ENCODE data around the gene PDE2A.

PDE2A gene

GRCh38 chr11:72655014-72655413, 19.2 kb downstream of the PDE2A start:
- DNase-seq, result no peak

DNA sequence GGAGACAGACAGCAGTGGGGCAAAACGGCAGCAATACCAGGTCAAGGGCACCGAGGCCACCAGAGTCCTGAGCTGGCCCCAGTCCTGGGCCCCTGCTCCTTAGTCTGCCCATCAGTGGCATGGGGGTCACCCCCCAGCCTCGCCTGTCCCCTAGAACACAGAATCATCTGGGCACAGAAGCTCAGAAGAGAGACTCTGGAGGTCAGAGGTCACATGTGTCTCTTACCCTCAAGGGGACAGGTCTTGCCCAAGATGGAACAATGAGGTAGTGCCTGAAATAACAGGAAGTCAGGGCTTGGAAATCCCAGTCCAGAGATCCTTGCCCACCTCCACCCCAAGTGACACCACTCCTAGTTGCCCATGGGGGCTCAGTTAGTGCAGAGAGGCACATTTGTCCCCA, 20.6 kb downstream of the PDE2A start:
- no peak for DNase-seq

DNA sequence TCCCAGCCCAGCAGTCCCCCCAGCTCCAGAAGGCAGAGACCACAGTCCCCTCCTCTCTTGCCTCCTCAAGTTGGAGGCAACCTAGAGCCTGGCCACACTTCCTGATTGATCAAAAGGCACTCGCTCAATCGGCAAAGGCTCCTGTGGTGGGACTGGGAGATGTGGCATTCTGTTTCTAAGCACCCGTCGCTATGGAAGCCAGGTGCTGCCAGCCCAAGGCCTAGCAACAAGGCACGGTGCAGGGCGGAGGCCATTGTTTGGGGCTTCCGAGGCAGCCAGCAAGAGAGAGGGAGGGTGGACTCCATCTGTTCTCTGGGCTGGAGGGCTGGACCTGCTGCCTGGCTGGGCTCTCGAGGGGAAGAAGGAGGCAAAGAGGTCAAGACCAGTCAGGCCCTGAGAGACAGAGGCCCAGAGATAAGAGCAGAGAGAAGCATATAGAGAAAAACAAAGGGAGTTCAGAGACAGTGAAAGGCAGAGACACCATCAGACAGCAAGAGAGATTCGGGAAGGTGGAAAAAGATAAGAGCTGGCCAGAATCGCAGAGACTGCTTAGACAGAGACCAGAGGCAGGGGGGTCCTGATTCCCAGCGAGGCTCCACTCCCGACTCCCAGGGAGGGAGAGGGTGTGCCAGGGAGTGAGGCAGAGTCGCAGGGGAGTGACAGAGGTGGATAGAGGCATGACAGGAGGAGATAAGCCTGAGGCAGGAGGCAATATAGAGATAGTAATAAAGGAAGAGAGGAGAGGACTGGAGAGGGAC, 21.2 kb downstream of the PDE2A start:
- no peak for DNase-seq

GRCh38 chr11:72652133-72652532, 22.1 kb downstream of the PDE2A start:
- DNase-seq, result no peak

- no peak for DNase-seq
These were observed 24.8 kb downstream of the PDE2A start for GRCh38 chr11:72649215-72649976.

GRCh38 chr11:72648384-72649136, 25.7 kb downstream of the PDE2A start:
- no peak for DNase-seq

- DNase-seq, result no peak
These were observed 26.3 kb downstream of the PDE2A start for GRCh38 chr11:72647882-72648281.

- no peak for DNase-seq
These were observed 27.8 kb downstream of the PDE2A start for GRCh38 chr11:72646472-72646871.

- DNase-seq, result no peak
These were observed 28.2 kb downstream of the PDE2A start for GRCh38 chr11:72646024-72646423.

DNA sequence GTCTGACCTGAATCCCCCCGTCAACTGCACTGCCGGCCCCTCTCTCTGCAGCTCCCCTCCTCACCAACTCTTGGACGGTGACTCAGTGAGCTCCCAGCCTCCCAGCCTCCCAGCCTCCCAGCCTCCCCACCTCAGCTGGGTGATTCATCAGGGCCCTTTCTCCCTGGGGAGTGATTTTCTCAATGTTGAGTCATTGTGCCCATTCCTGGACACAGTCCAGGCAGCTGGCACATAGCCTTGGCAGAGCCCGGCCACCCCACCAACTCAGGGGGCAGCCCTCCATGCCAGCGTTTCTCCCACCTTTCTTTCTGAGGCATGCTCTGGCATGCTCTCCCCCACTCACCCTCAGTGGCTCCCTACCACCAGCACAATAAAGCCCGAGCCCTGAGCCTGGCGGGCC, 30.7 kb downstream of the PDE2A start:
- DNase-seq, result no peak

- peak; percentile 23 for DNase-seq
These were observed 31.2 kb downstream of the PDE2A start for GRCh38 chr11:72642884-72643522.

- no peak for DNase-seq
These were observed 32.0 kb downstream of the PDE2A start for GRCh38 chr11:72642043-72642883.

GRCh38 chr11:72641522-72642042, 32.6 kb downstream of the PDE2A start:
- DNase-seq, result no peak

- DNase-seq, result no peak
These were observed 34.5 kb downstream of the PDE2A start for GRCh38 chr11:72639502-72640375.

- DNase-seq, result no peak
These were observed 36.3 kb downstream of the PDE2A start for GRCh38 chr11:72637926-72638325.

DNA sequence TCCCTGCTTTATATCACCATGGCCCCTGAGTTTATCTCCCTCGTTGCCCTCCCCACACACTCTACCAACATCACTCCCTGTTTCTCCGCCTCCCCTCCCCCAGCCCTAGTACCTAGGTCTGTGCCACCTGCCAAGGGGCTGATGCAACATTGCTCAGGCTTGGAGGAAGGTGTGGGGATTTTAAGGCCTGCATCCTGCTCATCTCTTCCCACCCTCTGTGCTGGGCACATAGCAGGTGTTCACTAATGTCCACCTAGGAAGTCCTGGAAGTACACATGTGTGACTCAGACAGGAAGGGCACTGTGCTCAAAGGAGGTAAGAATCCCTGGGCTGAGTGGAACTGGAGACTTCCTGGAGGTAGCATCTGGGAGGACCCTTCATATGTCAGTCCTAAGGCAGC, 37.0 kb downstream of the PDE2A start:
- DNase-seq, result no peak

- no peak for DNase-seq
These were observed 37.8 kb downstream of the PDE2A start for GRCh38 chr11:72636376-72636775.

GRCh38 chr11:72635933-72636332, 38.3 kb downstream of the PDE2A start:
- DNase-seq, result no peak

DNA sequence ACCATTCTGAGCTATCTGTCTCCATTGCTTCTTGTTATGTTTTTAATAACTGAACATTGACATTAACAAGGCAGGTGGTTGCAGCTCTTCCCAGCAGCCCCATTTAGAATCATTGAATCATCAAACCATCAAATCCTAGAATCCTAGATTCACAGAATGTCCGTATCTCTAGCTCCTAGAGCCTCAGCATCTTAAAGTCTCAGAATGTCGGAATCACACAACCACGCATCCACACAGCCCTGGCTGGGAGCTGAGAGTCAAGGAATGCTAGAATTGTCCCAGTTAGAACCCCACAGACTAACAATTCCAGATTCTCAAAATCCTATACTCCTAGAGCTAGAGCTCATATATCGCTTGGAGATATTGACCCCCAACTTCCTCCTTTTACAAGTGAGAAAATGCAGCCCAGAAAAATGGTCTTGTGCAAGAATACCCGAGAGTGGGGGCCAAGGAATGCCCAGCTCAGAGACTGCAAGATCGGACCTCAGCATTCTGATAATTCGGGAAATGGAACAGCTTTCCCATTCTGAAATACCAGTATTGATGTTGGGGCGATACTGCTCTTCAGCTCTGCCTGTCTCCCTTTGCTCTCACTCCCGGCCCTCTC, 38.8 kb downstream of the PDE2A start:
- DNase-seq, result no peak

GRCh38 chr11:72634472-72635095, 39.6 kb downstream of the PDE2A start:
- no peak for DNase-seq
